HG02798 (cell line): ENCODE results near the gene AMFR.

Experiments
- ATAC-seq: cut with Tn5 transposase; IDR thresholded peaks from one replicate; pipeline ENCODE4 v1.9.1; 2021; ENCODE audit warnings: mild to moderate bottlenecking; ENCODE audit not compliant: unreplicated experiment, poor library complexity

The AMFR gene

GRCh38 chr16:56425439-56425832, at the start of gene AMFR:
TSS of gene AMFR (minus strand) at chr16:56425545. CDS start at chr16:56425327, 218 bp downstream.
- peak; percentile 87 for ATAC-seq

DNA sequence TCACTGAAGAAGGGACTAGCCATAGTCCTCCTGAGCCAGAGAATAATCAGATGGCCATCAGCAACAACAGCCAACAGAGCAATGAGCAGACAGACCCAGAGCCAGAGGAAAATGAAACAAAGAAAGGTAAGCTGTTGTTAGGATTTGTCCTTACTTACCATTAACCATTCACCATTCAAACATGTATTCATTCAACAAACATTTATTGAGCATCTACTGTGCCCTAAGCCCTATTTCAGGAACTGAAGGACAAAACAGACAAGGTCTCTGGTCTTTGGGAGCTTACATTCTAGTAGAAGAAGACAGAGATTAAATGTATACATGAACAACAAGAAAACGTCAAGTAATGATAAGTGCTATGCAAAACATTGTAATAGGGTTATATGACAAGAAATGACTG, 45.3 kb upstream of the AMFR start:
- ATAC-seq, result no peak

DNA sequence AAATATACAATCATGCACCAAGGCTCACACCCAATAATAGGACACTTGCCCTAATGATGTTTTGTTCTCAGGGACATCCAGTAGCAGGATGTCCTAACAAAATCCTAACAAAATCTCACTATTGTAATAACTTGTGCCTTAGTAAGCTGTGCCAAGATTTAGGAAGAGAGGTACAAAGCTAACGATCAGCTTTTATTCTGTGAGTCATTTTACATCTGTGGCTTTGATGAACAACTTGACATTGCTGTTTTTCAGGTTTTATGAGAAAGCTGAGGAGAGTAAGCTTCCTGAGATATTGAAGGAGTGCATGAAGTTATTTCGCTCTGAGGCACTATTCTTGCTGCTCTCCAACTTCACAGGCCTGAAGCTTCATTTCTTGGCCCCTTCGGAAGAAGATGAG, 44.9 kb upstream of the AMFR start:
- ATAC-seq, result no peak

- no peak for ATAC-seq
These were observed 44.4 kb upstream of the AMFR start for GRCh38 chr16:56469748-56470147.

DNA sequence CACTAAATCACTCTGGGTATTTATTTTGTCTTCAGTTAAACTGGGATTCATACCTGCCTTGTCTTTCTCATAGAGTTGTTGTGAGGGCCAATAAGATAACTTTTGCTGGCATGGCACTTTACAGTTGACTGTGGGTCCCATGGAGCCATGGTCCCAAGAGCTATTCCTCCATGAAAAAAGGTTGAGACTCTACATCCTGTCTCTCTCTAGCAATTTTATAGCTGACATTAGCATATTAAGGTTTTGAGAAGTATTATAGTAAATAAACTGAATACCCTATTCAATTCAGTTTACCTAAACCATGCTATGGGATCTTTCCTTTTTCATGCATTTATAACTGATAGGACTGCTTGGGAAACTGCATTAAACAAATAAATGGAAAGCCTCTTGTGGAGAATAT, 43.5 kb upstream of the AMFR start:
- ATAC-seq, result no peak

DNA sequence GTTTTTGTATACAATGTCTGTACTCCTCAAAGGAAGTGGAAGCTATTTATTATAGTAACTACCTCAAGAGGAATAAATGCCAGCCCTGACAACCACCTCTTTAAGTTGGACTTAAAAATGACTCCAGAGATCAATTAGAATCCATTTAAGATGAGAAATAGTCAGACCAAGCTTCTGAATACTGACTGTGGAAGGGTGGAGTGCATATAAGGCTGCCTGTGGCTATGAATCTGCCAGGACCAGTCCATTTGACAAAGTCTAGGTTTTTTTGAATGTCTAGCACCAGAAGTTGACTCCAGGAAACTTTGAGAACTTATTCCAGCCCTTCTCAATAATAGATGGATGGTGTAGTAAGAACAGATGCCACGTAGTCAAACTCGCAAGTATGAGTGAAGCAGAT, 41.0 kb upstream of the AMFR start:
- no peak for ATAC-seq

DNA sequence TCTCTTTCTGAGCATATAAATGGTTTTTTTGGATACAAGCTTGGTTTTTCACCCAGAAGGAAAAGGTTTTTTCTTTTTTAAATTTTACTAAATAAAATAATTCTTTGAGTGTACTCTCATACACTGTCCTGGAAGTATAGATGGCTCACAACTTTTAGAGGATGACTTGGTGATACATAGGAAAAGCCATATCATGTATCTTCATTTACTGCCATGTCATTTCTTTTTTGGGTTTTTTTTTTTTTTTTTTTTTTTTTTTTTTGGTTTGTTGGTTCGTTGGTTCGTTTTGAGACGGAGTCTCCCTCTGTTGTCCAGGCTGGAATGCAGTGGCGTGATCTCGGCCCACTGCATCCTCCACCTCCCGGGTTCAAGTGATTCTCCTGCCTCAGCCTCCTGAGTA, 37.8 kb upstream of the AMFR start:
- no peak for ATAC-seq

DNA sequence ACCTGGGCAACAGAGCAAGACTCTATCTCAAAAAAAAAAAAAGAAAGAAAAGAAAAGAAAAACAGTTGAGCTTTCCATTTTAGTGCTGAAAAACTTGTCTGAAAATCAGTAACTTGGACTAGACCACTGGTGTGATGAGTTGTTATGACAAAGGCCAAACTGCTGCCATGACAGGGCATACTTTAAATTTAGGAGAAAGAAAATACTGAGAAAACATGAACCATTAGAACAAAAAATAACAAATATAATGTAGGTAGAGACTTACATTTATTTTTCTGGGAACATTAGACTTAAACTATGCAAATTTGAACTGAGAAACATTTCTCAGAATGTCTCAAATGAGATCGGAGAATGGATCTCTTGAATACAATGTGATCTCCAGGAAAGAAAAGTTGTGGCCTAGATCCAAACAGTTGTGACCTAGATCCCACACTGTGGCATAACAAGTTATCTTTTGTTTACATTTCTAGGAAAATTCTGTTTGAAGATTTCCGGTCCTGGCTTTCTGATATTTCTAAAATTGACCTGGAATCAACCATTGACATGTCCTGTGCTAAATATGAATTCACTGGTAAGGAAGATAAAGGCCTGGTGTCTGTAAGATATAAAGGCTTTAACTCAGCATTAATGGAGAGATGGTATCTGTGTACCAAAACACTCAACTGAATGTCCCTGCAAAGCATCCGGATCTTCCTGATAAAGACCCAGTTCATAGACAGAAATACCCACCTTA, 36.9 kb upstream of the AMFR start:
- no peak for ATAC-seq

GRCh38 chr16:56460101-56460500, 34.8 kb upstream of the AMFR start:
- ATAC-seq, result no peak

GRCh38 chr16:56457927-56458470, 32.7 kb upstream of the AMFR start:
- no peak for ATAC-seq

DNA sequence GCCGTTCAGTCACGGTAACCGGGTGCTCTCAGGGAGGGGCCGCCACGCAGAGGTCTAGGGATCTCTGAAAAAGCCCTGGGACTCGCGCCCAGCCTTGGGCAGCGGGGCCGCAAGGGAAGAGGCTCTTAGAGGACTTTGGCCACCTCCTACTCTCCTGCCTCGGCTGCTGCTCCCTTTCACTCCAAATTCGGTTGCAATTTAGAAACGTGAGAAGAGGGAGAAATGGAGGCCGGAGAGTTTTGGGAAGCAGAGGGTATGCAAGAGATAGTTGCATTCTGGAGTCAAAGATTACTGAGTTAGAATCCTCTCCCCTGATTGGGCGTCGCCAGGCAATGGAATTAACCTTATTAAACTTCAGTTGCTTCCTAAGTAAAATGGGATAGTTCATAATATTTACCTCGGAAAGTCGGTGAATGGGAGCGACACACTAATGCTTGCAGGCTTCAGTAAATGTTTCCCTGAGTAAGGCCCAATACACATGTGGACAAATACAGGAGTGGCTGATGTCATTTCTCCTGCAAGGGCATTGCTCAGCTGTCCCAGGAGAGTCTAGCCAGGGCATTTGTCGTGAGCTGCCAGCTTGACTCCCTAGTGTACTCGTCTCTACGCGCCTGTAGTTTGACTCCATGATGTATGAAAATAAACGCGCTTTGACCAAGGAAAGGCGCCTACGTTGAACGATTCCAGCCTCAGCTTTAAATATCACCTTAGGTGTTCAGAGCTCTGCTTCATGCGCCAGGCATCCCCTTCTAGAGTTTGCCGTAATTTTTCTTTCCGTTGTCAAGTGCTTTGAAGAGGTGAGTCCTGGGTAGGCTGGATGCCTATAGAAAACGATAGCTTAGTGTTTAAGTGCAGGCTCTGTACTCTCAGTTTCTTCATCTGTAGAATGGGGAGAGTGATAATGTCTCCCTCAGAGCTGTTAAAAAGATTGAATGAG, 26.7 kb upstream of the AMFR start:
- peak; percentile 37 for ATAC-seq

DNA sequence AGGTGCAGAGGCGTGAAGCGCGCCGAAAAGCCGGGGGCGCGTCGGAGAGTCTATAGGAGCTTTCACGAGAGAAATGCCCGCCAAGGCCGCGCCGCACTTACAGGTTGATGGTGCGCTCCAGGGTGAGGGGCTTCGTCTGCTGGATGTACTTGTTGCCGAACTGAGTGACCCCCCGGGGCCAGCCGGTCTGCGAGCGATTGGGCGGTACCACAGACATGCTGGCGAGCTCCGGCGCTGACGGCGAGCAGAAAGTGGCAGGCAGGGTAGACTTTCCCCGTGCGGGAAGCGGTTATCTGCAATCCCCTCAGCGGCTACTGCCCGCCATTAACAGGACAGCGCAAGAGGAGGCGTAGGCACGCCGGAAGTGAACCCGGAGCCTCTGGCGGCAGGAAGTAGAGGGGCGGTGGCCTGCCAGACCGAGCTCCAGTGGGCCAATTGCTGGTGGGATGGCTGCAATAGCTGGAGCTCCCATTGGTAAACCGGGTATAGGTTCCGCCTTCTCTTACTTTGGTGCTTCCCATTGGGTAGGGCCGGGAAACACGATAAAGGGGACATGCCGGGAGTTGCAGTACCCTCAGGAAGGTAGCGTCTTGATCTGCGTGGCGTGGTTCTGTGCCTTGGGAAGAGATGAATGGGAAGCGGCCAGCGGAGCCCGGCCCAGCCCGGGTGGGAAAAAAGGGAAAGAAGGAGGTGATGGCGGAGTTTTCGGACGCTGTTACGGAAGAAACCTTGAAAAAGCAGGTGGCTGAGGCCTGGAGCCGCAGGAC, 25.8 kb upstream of the AMFR start, which contains the start of the genes NUDT21 and OGFOD1:
Gene NUDT21 (minus strand): TSS at position 347 of the 767 bp plus-strand sequence. CDS start 130 bp downstream, at position 217.
Gene OGFOD1 (plus strand): TSS at position 569 of the 767 bp plus-strand sequence. CDS start 59 bp downstream, at position 628.
- peak; percentile 98 for ATAC-seq

- no peak for ATAC-seq
These were observed 25.1 kb upstream of the AMFR start for GRCh38 chr16:56450275-56450985.

- ATAC-seq, result no peak
These were observed 22.7 kb upstream of the AMFR start for GRCh38 chr16:56448005-56448404.

DNA sequence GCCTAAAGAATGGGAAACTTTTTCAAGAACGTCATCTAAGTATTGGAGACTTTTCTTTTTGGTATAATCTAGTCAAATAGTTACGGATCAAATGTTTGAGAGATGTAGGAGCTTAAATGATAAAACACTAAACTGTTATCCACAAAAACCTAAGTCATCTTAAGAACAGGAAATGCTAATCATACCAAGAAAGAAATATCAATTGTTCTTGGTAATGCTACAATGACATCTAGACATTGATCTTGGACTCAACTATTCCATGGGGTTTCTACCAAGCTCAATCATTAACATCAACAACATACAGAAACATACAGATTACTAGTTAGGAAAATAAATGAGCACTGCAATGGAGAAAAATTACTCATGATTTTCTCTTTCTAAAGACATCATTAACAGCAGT, 21.9 kb upstream of the AMFR start:
- ATAC-seq, result no peak

- ATAC-seq, result no peak
These were observed 12.7 kb upstream of the AMFR start for GRCh38 chr16:56438038-56438437.

- ATAC-seq, result no peak
These were observed 10.9 kb upstream of the AMFR start for GRCh38 chr16:56436258-56436657.

DNA sequence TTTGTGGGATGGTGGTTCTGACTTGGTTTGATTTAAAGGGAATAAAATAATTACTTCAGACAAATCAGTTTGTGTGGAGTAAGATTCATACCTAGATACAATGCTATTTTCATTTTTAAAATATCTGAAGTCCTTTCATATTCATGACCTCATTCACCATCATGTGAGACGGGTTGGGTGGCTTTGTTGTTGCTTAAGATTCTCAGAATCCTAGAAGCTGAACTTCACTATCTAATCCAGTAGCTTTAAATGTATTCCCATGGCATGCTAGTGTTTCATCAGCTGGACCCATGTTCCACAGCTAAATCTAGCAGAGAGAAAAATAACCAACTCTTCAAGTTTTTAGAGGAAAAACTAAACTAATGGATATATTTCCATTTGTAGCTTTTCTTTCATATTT, 2.7 kb upstream of the AMFR start:
- no peak for ATAC-seq

DNA sequence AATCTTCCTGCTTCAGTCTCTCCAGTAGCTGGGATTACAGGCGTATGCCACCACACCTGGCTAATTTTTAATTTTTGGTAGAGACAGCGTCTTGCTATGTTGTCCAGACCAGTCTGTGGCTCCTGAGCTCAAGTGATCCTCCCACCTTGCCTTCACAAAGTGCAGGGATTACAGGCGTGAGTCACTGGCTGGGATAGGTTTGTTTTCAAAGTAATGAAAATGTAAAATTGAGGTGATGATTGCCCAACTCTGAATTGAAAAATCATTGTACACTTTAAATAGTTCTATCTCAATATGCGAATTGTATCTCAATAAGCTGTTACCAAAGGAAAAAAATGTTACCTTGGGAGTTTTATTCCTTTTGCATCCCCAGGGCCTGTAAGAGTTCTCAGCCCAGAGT, 1.2 kb upstream of the AMFR start:
- no peak for ATAC-seq
